ENCODE data around the gene SULT4A1.

- no peak for TF ChIP-seq ZNF274 (IDR thresholded peaks at IDR 0.05; ENCODE audit: low read depth, low read length)
- no peak for TF ChIP-seq YY1 (IDR thresholded peaks at IDR 0.05; ENCODE audit: insufficient read depth, insufficient read length)
- TF ChIP-seq SUZ12 (IDR thresholded peaks at IDR 0.05; ENCODE audit: extremely low read depth, insufficient read depth, insufficient read length) = no peak
These were observed 1.5 kb downstream of the SULT4A1 start for GRCh38 chr22:43860831-43861230.

Measured in NT2/D1 (cell line).